NB4 (cell line): ENCODE data around the gene MAG.

Experiments used
- DNase-seq: peaks from one replicate; pipeline ENCODE4 v3.0.0; 2010; ENCODE audit warnings: low read depth
- H3K4me3 ChIP-seq: one replicate; pipeline ENCODE4 v1.5.1; 2011; ENCODE audit warnings: mild to moderate bottlenecking, low read depth, low read length, moderate library complexity
- CTCF ChIP-seq: IDR thresholded peaks from one replicate; pipeline ENCODE4 v1.5.1; 2012; ENCODE audit warnings: low read depth, low read length
- MAX ChIP-seq: IDR thresholded peaks from 2 replicates; pipeline ENCODE4 v1.6.1; 2011; ENCODE audit warnings: low read depth, low read length
- MYC ChIP-seq: IDR thresholded peaks from 2 replicates; pipeline ENCODE4 v1.6.1; 2011; ENCODE audit warnings: low read depth, low read length
- POLR2A ChIP-seq: IDR thresholded peaks from 2 replicates; pipeline ENCODE4 v1.6.1; 2011; ENCODE audit warnings: mild to moderate bottlenecking; ENCODE audit not compliant: insufficient read length; ENCODE audit errors: extremely low read depth

MAG gene

GRCh38 chr19:35332817-35333216, 40.9 kb downstream of the MAG start:
- DNase-seq = no peak
- no peak overlapping the region for H3K4me3 ChIP-seq
- no peak for TF ChIP-seq POLR2A

GRCh38 chr19:35334144-35334753, 42.3 kb downstream of the MAG start:
- no peak for TF ChIP-seq MAX
- TF ChIP-seq CTCF = no peak
- no peak for TF ChIP-seq POLR2A
- no peak for TF ChIP-seq MYC
- no peak for DNase-seq
- no peak overlapping the region for H3K4me3 ChIP-seq

- DNase-seq = no peak
- H3K4me3 ChIP-seq = no peak overlapping the region
- TF ChIP-seq CTCF = no peak
- TF ChIP-seq MYC = no peak
- TF ChIP-seq MAX = no peak
- no peak for TF ChIP-seq POLR2A
Measured at GRCh38 chr19:35336166-35336955, 44.4 kb downstream of the MAG start.

GRCh38 chr19:35337097-35337983, 45.4 kb downstream of the MAG start:
- no peak for TF ChIP-seq CTCF
- TF ChIP-seq MYC = no peak
- TF ChIP-seq POLR2A = no peak
- TF ChIP-seq MAX = no peak
- DNase-seq = no peak
- H3K4me3 ChIP-seq = no peak overlapping the region

GRCh38 chr19:35337984-35338296, 46.0 kb downstream of the MAG start:
- TF ChIP-seq CTCF = no peak
- no peak for TF ChIP-seq MYC
- no peak for TF ChIP-seq POLR2A
- TF ChIP-seq MAX = no peak
- no peak overlapping the region for H3K4me3 ChIP-seq
- no peak for DNase-seq

- no peak for DNase-seq
- no peak for TF ChIP-seq MYC
- no peak for TF ChIP-seq CTCF
- no peak for TF ChIP-seq POLR2A
- TF ChIP-seq MAX = no peak
- H3K4me3 ChIP-seq = no peak overlapping the region
Measured at GRCh38 chr19:35340431-35340830, 48.5 kb downstream of the MAG start.
